HEK293T (cell line): ENCODE measurements around the gene CDKN2AIPNL.

Source experiments
- CTCF ChIA-PET: fragments of 350-600 bp; formaldehyde crosslinking; extraction: SDS; loops from one replicate; lab custom pipeline; 2021; ENCODE audit warnings: antibody characterized with exemption, inconsistent platforms; lab: Yijun Ruan, JAX
- POLR2A ChIA-PET: fragments of 350-600 bp; formaldehyde crosslinking; extraction: SDS; loops from one replicate; lab custom pipeline; 2020; ENCODE audit warnings: antibody characterized with exemption, inconsistent platforms; lab: Yijun Ruan, JAX
- DNase-seq: peaks from one replicate; pipeline ENCODE4 v3.0.0; 2012; ENCODE audit warnings: mixed read lengths; ENCODE audit errors: extremely low spot score
- ARNT ChIP-seq: fragments of 450-650 bp; IDR thresholded peaks from 2 replicates; pipeline ENCODE4 v1.6.1; 2017; ENCODE audit warnings: mild to moderate bottlenecking
- BHLHE40 ChIP-seq: fragments of 450-650 bp; IDR thresholded peaks from 2 replicates; pipeline ENCODE4 v1.6.1; 2016; ENCODE audit warnings: mild to moderate bottlenecking, moderate library complexity, borderline replicate concordance
- CTBP1 ChIP-seq: fragments of 450-650 bp; IDR thresholded peaks from 2 replicates; pipeline ENCODE4 v1.6.1; 2016; ENCODE audit warnings: borderline replicate concordance
- ELF4 ChIP-seq: fragments of 450-650 bp; IDR thresholded peaks from 2 replicates; pipeline ENCODE4 v1.6.1; 2017; ENCODE audit warnings: antibody characterized with exemption
- FOXA1 ChIP-seq: fragments of 450-650 bp; IDR thresholded peaks from 2 replicates; pipeline ENCODE4 v1.6.1; 2016; ENCODE audit warnings: mild to moderate bottlenecking
- FOXK2 ChIP-seq: fragments of 450-650 bp; IDR thresholded peaks from 2 replicates; pipeline ENCODE4 v1.6.1; 2016; ENCODE audit warnings: mild to moderate bottlenecking
- FOXM1 ChIP-seq: fragments of 450-650 bp; IDR thresholded peaks from 2 replicates; pipeline ENCODE4 v1.6.1; 2017; ENCODE audit warnings: mild to moderate bottlenecking, borderline replicate concordance
- HDGF ChIP-seq: fragments of 450-650 bp; IDR thresholded peaks from 2 replicates; pipeline ENCODE4 v1.6.1; 2017; ENCODE audit warnings: antibody characterized with exemption, borderline replicate concordance
- L3MBTL2 ChIP-seq: fragments of 450-650 bp; conservative IDR thresholded peaks from 2 replicates; pipeline ENCODE4 v1.6.1; 2016; ENCODE audit warnings: mild to moderate bottlenecking
- LEF1 ChIP-seq: fragments of 450-650 bp; IDR thresholded peaks from 2 replicates; pipeline ENCODE4 v1.6.1; 2017; ENCODE audit warnings: mild to moderate bottlenecking, borderline replicate concordance
- NFRKB ChIP-seq: fragments of 450-650 bp; IDR thresholded peaks from 2 replicates; pipeline ENCODE4 v1.6.1; 2016; ENCODE audit warnings: mild to moderate bottlenecking, moderate library complexity
- SP1 ChIP-seq: fragments of 450-650 bp; IDR thresholded peaks from 2 replicates; pipeline ENCODE4 v1.6.1; 2017
- SUZ12 ChIP-seq: fragments of 450-650 bp; IDR thresholded peaks from 2 replicates; pipeline ENCODE4 v1.6.1; 2016; ENCODE audit warnings: mild to moderate bottlenecking
- TARDBP ChIP-seq: fragments of 450-650 bp; IDR thresholded peaks from 2 replicates; pipeline ENCODE4 v1.6.1; 2016
- ZNF384 ChIP-seq: fragments of 450-650 bp; IDR thresholded peaks from 2 replicates; pipeline ENCODE4 v1.6.1; 2016
- TF ChIP-seq, protein P1 (sequence below): fragments of 450-650 bp; IDR thresholded peaks from 2 replicates; pipeline ENCODE4 v1.6.1; 2016

Gene CDKN2AIPNL

DNA sequence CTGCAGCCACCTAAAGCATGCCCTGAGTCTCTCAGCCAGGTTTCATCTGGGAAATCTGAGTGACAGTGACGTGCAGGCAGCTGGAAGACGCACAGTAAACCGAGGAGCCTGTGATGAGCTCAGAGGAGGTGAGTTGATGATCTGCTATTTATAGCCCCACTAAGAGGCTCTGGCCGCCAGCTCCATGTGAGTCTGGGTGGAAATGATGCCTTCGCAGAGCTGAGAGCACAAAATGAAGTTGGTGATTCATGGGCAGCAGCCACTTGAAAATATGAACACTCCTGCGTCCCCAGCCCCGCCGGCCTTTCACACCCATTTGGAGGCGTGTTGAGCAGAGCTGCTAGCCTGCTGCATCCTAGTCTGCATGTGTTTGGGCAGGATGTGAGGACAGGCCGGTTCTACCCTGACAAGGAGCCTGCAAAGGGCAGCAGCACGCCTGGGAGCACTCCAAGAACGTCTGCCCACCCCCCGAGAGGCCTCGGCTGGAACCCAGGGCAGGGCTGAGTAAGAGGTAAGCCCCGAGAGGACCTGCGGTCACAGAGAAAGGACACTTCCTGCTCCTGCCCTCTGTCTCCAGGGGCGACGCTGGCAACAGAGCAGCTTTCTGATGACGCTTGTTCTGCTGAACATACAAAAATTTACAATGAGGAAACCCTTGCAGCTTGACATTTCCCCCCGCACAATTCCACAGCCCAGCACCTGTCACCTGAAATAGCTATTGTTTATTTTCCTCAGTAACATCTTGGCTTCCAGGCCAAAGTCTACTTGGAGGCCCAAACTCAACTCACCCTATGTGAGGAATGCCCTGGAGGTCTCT lies 25.1 kb upstream of the CDKN2AIPNL start:
- TF ChIP-seq ZNF384 = no peak
- no peak for TF ChIP-seq ARNT
- TF ChIP-seq, protein P1, sequence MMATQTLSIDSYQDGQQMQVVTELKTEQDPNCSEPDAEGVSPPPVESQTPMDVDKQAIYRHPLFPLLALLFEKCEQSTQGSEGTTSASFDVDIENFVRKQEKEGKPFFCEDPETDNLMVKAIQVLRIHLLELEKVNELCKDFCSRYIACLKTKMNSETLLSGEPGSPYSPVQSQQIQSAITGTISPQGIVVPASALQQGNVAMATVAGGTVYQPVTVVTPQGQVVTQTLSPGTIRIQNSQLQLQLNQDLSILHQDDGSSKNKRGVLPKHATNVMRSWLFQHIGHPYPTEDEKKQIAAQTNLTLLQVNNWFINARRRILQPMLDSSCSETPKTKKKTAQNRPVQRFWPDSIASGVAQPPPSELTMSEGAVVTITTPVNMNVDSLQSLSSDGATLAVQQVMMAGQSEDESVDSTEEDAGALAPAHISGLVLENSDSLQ = no peak
- TF ChIP-seq L3MBTL2 = no peak
- TF ChIP-seq FOXK2 = no peak
- no peak for TF ChIP-seq HDGF
- no peak for TF ChIP-seq SP1
- no peak for TF ChIP-seq FOXM1
- no peak for TF ChIP-seq CTBP1
- no peak for TF ChIP-seq BHLHE40
- no peak for TF ChIP-seq FOXA1
- TF ChIP-seq NFRKB = no peak
- TF ChIP-seq TARDBP = no peak
- no peak for TF ChIP-seq SUZ12
- TF ChIP-seq ELF4 = no peak
- POLR2A ChIA-PET = interaction anchor here (1.5 kb wide), 1 partner anchor 30 kb away, joined by 6 read pairs; no protein-coding TSS in a partner anchor
- DNase-seq = no peak
- CTCF ChIA-PET = interaction anchor here (2.1 kb wide), 1 partner anchor 151 kb away, joined by 5 read pairs; no protein-coding TSS in a partner anchor

DNA sequence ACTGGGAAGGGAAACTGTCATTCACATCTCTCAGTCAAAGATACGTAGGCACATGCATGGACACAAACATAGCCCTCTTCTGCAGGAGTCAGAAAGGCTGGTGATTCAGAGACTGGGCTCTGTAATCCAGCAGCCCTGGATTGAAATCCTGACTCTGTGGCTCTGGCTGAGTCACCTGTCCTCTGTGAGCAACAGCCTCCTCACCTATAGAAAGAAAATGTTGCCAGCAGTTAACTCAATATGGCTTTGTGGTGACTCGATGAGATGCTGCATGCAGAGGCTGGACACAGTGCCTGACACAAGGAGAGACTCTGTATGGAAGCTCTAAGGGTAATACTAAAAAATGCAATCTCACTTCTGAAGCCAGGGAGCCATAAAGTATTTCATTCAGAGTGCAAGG lies 23.9 kb upstream of the CDKN2AIPNL start:
- POLR2A ChIA-PET = no interaction called here
- CTCF ChIA-PET = interaction anchor here (2.1 kb wide), 1 partner anchor 152 kb away, joined by 5 read pairs; no protein-coding TSS in a partner anchor
- TF ChIP-seq TARDBP (no peak), L3MBTL2 (no peak), SP1 (no peak), ZNF384 (no peak), FOXM1 (no peak), FOXA1 (no peak), LEF1 (no peak), ARNT (no peak), SUZ12 (no peak), BHLHE40 (no peak), HDGF (no peak), CTBP1 (no peak), NFRKB (no peak), FOXK2 (no peak), ELF4 (no peak)
- TF ChIP-seq, protein P1 = no peak
- DNase-seq = no peak

DNA sequence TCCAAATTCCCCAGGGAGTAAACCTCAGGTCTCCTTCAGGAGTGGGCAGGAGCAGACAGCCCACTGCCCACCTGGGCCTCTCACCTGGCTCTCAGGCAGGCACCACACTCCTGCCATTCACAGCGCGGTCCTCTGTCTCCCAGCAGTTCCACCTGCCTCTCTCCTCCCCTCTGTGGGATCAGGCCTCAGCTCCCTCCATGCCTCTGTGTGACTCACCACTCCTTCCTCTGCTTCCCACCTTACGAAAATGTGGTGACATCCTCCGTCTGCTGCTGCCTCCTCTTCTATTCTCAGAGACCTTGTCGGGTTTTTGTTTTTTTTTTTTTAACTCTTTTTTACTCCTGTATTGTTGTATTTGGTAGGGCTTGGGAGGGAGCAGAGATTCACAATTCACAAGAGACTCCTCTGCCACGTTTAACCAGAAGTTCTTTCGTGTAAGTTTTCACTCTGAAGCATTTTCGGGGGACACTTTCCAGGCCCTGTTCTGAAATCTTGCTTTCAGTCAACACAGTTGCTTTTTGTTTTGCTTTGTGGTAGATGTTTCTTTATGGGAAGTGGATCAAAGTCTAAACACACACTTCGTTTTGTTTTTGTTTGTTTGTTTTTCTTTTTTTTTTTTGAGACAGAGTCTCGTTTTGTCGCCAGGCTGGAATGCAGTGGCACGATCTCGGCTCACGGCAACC lies 21.1 kb upstream of the CDKN2AIPNL start:
- no peak for DNase-seq
- TF ChIP-seq NFRKB (no peak), HDGF (no peak), SP1 (no peak), LEF1 (no peak), FOXM1 (no peak), SUZ12 (no peak), ARNT (no peak), L3MBTL2 (no peak), ZNF384 (no peak), CTBP1 (no peak), TARDBP (no peak)
- TF ChIP-seq, protein P1 = no peak
- POLR2A ChIA-PET = interaction anchor here (1.3 kb wide), 1 partner anchor 22 kb away, joined by 4 read pairs; the partner anchor contains the start of gene CDKN2AIPNL
- CTCF ChIA-PET = no interaction called here

DNA sequence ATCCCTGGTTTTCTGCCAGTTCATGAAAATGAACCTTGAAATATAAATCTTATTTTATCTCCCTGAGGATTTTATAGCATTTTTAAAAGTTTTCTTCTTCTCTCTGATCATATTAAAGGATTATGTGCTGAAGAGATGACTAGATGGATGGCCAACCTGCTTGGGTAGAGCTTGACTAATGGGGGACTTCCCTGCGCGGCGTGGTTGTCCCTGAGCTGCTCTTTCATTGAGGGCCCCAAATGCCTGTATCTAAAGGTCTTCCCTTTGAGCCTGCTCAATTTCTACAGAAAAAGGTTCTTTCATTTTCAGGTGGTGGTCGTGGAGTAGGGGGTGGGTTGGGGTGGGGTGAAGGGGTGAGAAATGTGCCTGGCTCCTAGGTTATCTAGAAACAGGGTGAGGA lies 20.5 kb upstream of the CDKN2AIPNL start:
- POLR2A ChIA-PET = interaction anchor here (1.3 kb wide), 1 partner anchor 21 kb away, joined by 4 read pairs; the partner anchor contains the start of gene CDKN2AIPNL
- TF ChIP-seq ARNT = no peak
- no peak for TF ChIP-seq L3MBTL2
- TF ChIP-seq ZNF384 = no peak
- TF ChIP-seq TARDBP = no peak
- no peak for TF ChIP-seq LEF1
- no peak for TF ChIP-seq ELF4
- no peak for TF ChIP-seq CTBP1
- no peak for TF ChIP-seq FOXA1
- no peak for TF ChIP-seq SUZ12
- TF ChIP-seq HDGF = no peak
- no peak for TF ChIP-seq BHLHE40
- no peak for TF ChIP-seq SP1
- TF ChIP-seq, protein P1 = no peak
- no peak for TF ChIP-seq FOXK2
- TF ChIP-seq NFRKB = no peak
- CTCF ChIA-PET = no interaction called here
- DNase-seq = no peak

DNA sequence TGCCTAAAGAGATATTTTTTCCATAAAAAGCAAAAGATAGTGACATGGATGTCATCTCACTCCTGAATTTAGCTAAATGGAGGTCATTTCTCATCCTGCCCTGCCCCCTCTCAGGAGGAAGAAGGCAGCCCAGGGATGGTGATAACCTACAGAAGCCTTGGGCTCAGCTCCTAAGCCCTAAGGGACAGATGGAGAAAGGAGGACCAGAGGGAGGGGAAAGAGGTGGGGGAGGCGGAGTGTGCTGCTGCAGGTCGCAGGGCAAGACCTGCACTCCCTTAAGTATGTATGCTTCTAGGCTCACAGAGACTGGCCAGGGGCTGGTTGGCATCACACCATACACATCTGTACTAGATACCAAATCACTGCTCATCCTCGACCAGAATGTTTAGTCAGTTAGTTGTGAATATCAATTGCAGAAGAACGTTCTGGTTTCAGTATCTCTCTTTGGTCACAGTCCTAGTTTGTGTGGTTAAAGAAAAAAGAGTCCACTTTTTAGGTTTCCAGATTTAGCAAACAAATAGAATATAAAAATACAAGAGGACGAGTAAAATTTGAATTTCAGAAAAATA lies 18.4 kb upstream of the CDKN2AIPNL start:
- TF ChIP-seq, protein P1 = no peak
- ChIA-PET POLR2A (no interaction called here), CTCF (no interaction called here)
- DNase-seq = no peak
